Head of caudate nucleus (tissue), 42 donors: ENCODE data around the gene EHBP1L1.

Experiments
- DNase-seq, 42 donors: peaks; one replicate each; pipeline versions ENCODE4 v3.0.0 to v3.0.0-alpha.2; 2020 to 2021; ENCODE audit warnings: mixed read lengths in 7 of 42
- intact Hi-C: fragments of 100-400 bp; cut with DNase I; formaldehyde crosslinking; loops from one replicate; pipeline ENCODE4 v1.15.0; 2022

The EHBP1L1 gene

DNA sequence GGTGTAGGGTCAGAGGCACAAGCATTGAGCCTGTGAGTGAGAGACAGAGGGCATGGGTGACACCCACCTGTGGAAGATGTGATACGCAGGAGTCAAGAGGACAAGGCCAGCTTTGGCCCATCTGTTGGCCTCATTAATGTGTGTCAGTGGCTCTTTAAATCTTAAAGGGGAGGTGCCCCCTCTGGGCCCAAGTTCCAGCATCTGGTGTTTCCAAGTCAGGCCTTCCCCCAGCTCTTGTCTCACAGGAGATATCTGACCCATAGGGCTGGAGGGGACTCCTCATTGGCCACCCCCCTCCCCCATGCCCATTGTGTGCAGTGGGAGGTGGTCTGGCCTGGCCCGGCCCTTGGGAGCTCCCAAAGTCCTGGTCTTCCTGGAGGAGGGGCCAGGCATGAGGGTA, 10.8 kb downstream of the EHBP1L1 start:
- no peak for DNase-seq
- intact Hi-C loops = no loop called here

DNA sequence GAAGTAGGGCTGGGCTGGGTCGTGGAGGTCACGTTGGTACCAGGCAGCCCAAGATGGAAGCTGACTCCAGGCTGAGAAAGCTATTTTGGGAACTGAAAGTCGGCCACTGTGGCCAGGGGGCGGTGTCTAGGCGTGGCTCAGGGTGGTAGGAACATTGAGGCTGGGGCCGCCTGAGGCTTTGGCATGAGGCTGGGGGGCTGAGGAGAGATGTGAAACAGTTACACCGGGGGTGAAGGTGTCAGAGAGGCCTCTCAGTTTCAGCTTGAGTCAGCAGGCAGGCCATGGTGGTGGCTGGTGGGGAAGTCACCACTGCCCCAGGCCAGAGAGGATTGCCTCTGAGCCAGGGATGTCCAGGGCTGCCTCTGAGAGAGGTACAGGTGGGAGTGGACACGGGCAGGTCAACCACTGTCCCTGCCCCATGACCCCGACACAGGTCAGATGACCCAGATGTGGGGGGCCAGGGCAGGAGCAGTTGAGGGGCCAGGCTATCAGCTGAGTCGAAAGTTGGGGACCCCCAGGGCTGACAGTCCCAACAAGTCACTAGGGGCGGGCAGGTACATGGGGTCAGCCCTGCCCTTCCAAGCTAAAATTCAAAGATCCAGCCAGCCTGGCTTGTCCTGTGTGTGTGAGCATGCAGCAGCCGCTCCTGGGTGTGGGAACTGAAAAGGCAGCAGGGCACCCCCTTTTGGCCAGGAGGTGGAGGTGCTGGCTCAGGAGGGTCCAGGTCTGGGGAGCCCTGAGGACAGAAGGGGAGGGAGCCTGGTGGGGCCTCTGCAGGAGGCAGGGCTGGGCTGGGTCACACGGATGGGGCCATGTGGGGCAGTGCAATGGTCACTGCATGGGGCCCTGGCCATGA, 12.6 kb downstream of the EHBP1L1 start:
- peak in 26 of 42 donors; percentile 45 to 80 (median 62) for DNase-seq
- intact Hi-C loops = no loop called here

DNA sequence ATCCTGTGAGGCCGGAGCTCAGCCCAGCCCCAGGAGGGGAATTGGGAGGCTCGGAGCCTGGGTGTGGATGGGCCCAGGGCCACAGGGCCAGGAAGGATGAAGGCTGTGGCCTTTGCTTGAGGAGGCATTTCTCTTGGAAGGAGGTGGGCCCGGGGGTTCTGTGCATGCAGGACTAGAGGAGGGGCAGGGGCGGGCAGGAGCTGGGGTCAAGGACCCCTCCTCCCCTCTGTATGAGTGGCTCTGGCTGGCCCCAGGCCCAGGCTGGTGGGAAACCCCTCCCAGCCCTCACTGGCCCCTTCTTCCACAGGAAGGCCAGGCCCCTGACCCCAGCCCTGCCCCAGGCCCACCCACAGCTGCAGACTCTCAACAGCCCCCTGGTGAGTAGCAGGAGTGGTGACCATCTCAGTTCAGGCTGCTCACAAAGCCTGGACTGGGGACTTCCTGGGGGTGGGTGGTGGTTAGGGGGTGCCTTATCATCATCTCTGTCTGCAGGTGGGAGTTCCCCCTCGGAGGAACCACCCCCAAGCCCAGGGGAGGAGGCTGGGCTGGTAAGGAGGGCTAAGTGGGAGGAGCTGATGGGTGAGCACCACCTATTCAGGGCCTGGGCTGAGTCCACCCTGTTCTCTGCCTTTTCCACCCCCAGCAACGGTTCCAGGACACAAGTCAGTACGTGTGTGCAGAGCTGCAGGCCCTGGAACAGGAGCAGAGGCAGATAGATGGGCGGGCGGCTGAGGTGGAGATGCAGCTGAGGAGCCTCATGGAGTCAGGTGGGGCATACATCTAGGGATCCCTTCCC, 13.8 kb downstream of the EHBP1L1 start:
- intact Hi-C loops = no loop called here
- DNase-seq = no peak

DNA sequence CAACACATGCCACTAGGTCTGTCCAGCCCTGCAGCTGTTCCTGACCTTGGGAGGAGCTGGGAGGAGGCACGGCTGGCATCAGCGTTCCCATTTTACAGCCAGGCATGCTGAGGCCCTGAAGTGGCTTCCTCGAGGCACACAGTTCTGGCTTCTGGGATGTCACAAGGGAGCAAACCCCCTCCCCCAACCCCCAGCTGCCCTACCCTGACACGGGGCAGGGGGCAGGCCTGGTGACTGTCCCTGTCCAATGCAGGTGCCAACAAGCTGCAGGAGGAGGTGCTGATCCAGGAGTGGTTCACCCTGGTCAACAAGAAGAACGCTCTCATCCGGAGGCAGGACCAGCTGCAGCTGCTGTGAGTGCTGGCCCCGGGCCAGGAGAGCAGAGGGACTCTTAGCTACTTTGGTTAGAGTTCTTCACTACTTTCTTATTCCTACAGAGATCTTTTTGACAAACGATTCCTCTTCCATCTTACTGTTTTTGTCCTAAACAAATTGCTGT, 14.4 kb downstream of the EHBP1L1 start:
- intact Hi-C loops = no loop called here
- peak in 2 of 42 donors; percentile 45 to 59 for DNase-seq

DNA sequence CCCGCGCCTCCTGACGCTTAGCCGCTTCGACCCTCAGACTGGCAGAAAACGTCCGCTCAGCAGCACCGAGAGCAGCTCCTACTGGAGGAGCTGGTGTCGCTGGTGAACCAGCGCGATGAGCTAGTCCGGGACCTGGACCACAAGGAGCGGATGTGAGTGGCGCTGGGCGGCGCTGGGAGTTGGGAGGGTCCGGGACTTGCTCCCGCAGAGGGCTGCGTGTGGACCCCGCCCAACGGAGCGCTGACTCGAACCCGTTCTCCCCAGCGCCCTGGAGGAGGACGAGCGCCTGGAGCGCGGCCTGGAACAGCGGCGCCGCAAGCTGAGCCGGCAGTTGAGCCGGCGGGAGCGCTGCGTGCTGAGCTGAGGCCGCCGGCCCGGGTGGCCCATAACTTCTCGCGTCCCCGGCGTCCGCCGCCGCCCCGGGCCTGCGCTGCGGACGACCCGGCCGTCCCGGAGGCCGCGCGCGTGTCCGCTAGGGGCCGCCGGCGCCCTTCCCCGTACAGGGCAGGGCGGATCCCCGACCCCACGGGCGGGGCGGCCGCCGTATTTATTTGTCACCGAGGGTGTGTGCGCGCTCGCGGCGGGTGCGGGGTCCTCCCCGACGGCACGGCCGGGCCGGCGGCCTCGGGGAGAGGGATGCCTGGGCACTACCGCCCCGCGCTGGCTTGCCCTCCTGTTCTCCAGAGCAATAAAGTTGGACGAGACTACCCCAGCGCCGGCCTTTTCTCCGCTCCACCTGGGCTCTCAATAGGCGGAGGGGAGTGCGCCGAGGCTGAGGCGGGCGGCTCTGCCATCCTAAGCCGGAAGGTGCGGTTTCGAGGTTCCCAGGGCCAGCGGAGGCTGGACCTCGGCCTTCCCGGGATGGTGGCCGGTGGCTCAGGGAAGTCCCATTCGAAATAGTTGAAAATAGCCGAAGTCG, 16.3 kb downstream of the EHBP1L1 start:
- intact Hi-C loops = no loop called here
- no peak for DNase-seq

DNA sequence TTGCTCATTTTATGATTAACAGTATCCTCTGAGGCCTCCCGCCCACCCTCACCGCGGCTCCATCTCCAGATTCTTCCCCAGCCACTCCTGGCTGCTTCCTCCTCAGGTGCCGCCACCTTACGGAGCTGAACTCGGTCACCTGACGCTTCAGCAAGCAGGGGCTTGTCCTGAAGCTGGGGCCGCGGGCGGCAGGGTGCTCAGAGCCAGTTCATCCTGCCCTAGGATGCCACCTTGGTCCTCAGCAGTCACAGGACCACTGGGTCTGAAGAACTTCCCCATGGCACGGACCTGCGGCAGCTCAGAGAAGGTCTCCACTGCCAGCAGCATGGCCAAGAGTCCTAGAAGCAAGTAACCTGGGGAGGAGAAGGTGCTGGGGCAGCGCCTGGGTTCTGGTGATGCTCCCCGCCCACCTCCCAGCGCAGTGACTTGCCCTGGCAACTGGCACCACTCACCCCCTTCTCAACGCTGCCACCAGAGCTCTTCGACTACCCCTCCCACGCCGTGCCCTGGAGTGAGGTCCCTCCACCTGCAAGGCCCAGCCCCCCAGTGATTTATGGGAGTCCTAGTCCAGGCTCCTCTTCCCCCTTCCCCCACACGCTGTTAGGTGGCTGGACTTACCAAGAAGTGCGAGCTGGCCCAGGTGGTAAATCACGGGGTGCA, 17.1 kb downstream of the EHBP1L1 start:
- intact Hi-C loops = no loop called here
- DNase-seq = no peak

DNA sequence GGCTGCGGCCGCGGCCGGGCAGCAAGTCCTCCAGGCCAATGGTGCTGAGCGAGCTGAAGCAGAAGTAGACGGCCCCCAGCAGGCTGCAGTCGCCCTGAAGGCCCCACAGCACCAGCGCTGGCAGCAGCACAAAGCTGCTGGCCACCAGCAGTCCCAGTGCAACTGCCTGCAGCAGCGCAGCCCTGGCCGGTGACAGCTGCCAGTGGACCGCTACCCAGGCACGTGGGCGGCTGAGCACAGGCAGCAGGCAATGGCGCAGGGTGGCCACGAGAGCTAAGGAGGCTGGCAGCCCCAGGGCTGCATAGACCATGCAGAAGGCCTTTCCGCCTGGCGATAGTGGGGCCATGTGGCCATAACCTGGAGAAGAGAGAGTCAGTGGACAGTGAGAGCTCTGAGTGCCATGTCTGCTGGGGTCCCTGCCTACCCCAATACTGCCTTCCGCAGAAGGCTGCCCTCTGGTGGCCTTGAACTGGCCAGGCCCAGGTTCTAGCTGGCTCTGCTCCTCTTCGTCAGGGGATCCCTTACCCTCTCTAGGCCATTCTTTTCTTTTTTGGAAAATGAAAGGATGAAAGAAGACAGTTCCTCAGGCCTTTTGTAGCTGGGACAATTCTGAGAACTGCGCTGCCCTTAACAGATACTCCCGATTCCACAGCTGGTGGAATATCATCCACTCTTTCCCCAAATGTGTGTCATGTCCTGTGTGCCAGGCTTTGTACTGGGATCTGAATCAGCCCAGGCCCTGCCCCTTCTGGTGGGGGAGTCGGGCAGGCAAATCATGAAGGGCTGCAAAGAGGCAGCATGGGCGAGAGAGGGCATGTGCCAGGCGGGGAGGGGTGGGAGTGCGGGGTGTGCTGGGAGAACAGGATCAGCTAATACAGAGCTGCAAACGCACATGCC, 17.9 kb downstream of the EHBP1L1 start:
- intact Hi-C loops = no loop called here
- DNase-seq = peak in 41 of 42 donors; percentile 54 to 92 (median 80)

DNA sequence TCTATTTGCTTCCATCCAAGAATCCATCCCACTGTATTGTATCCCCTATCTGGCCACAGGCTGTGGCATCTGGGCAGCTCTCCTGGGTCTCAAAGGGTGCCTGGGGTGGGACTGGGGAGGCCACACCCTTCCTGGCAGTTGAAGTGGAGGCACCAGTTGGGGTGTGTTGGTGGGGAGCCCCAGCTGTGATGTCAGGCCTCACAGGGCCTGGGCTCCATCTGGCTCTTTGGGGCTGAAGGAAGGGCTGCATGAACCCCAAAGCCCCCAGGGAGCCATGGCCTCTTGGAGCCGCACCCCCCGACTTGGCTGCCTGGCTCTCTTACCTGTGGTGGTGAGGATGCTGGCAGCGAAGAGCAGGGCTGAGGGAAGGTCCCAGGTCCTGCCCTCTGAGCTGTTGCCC, 19.3 kb downstream of the EHBP1L1 start:
- intact Hi-C loops = no loop called here
- no peak for DNase-seq

DNA sequence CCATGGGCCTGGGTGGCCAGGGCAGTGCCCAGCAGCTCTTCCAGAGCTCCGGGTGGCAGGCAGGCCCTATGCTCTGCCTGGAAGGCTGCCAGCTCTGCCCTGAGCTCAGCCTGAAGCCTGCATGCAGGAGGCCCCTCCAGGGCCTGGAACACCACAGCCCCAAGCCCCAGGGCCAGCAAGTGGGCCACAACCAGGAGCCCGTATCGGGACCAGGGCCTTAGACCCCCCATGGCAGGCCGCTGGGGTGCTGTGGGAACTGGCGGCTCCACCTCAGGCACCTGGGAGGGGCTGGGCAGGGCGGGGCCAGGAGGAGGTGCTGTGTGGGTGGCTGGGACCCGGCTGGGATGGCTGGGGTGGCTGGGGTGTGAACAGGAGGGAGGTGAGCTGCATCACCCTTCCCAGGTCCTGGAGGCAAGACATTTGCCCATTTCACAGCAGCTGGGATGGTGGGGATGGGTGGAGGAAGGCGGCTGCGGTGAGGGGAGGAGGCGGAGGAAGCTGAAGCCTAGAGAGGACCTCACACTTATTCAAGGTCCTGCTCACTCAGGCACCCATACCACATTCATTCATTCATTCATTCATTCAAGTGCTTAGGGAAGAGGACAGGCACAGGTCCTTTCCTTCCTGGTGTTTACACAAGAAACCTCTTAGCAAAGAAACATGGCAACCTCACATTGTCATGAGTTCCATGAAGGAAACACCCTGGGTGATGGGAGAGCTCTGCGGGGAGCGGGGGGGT, 19.9 kb downstream of the EHBP1L1 start, which contains the start of gene KCNK7:
Gene KCNK7 (minus strand): TSS at position 258 of the 739 bp plus-strand sequence. CDS start 28 bp downstream, at position 230.
- intact Hi-C loops = no loop called here
- no peak for DNase-seq

DNA sequence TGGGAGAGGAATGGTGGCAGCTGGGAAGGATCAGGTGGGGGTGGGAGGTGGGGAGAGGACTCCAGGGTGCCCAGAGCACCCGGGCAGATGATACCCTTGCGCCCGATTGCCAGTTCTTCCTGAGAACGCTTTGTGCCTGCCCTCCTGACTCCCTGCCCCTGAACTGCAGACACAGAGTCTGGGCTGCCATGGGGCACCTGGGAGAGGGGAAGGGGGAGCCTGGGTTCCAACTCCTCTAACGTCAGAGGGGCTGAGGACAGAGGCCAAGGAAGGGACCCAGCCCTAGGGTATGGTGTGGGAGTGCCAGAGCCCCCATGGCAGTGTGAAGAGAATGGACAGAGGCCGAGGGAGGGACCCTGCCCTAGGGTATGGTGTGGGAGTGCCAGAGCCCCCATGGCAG, 20.7 kb downstream of the EHBP1L1 start:
- intact Hi-C loops = no loop called here
- no peak for DNase-seq

DNA sequence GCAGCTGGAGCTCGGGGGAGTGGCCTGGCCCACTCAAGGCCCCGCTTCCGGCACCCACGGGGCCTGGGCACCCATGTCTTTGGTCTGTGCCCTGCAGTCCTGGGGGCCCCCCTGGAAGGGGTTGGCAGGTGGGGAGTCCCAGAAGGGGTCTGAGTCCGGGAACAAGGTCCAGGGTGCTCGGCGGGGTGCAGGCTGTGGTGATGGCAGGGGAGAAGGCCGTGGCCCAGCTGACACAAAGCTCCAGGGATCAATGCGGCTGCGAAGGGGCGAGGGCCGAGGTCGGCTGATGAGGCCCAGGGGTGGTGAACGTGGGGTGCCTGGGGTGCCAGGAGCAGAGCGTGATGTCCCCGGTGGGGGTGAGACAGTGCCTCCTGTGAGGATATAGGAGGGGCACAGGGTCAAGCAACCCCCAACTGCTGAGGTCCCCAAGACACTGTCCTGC, 22.4 kb downstream of the EHBP1L1 start:
- DNase-seq = no peak
- intact Hi-C loops = no loop called here

DNA sequence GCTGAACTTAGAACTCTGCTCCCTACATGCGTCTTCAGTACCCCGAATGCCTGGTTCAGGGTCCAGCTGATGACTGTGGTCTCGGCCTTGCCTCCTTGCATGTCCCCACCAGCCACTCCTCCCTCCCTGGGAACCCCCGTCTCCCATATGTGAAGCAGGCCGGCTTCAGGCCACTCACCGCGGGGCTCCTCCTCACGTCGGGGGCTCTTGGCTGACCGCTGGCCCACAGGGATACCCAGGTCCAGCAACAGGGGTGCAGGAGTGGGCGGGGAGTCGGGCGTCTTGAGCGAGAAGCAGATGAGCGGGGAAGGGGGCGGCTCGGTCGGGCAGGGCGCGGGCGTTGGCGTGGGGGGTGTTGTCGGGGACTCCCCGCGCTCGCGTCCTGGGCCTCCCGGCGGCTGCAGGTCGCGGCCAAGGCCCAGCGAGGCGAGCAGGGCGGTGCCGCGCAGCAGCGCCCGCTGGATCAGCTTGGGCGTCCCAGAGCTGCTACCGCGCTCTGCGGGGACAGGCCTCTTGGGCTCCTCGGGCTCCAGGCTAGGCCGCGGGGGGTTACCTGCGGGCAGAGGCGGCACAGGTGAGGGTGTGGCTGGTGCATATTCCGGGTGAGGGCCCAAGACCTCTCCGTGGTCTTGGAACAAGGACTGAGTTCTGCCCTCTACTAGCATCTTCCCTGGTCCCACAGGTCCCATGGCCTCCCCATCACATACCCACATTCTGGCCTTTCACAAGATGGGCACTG, 23.5 kb downstream of the EHBP1L1 start:
- intact Hi-C loops = no loop called here
- DNase-seq = no peak

DNA sequence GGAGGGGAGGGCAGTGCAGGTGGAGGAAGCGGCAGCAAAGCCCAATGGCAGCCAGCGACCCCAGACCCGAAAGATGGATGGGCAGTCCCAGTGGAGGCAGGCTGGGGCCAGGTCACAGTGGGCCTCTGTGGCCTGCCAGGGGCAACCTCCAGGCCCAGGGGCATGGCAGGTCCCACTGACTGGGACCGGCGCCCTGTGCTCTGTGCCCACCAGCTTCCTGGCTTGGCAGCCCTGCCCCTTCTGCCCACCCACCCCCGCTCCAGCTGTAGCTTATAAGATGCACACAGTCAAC, 24.0 kb downstream of the EHBP1L1 start:
- intact Hi-C loops = no loop called here
- DNase-seq = no peak

DNA sequence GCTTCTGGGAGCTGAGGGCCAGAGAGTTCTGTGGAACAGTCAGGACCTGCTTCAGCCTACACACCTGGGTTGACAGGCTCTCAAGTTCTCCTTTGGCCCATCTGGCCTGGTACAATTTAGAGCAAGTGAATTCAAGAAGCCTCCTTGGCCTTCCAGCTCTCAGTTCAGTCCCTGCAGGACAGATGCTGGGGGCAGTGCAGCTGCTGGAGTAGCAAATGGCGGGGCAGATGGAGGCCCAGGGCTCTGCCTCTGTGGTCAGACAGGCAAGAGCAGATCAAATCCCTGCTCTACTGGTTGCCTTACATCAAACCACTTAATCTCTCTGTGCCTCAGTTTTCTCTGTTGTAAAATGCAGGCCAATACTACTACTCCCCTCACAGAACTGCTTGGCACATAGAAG, 28.4 kb downstream of the EHBP1L1 start:
- intact Hi-C loops = no loop called here
- DNase-seq = no peak

DNA sequence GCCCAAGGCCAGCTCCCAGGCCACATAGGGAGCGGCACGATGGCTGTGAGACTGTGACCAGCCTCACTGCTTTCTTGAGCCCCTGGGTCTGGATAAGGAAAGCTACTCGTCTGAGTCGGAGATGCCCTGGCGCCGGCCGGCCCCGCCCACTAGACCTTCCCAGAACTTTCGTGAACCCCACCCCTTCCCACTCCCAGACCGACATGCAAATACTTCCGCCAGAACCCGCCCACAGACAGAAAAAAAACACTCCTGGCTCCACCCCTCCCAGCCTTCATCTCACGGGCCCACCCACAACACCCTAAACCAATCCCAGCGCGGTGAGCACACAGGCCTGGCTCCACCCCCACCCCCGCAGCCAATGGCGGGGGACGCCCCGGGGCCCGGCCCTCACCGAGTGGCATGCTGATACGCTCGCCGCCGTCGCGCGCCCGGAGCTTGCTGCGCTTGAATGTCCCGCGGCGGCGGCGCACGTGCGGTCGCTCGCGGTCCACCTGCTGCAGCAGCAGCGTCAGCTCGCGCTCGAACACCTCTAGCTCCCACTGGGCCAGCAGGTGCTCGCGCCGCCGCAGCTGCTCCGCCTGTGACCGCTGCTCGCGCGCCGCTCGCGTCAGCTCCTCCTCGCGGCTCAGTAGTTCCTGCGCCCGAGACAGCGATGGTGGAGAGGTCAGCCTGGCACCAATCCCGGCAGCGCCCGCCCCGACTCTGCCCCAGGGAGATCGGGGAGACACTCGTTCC, 31.2 kb downstream of the EHBP1L1 start:
- DNase-seq = peak; percentile 90 to 99 (median 97)

More for the DNA sequence above, 31.2 kb downstream of the EHBP1L1 start:
- intact Hi-C loops = no loop called here
